Breast epithelium (tissue), 4 donors: ENCODE measurements around the gene SOD2. TPM values are rescaled to one million over a fixed set of nuclear protein-coding genes. Genes with fewer than 3 reads are reported as not detected.
A peak's percentile ranks its signal among the peaks of the same experiment; 100 is the strongest.

ENCODE experiments used
- DNase-seq, 2 donors: peaks; one replicate each; pipeline ENCODE4 v3.0.0-alpha.2; 2019; ENCODE audit warnings: low spot score in 2 of 2
- H3K27ac ChIP-seq, 2 donors: fragments of 200-600 bp; sonication (generic) in 1 of 2; one replicate each; pipeline ENCODE4 v1.5.1; 2016 to 2019; ENCODE audit warnings: mild to moderate bottlenecking in 1 of 2
- H3K27me3 ChIP-seq, 2 donors: fragments of 200-600 bp; sonication (generic) in 1 of 2; one replicate each; pipeline versions ENCODE4 v1.5.1 to v1.6.0; 2017 to 2019; ENCODE audit warnings: control low read depth in 1 of 2, mild to moderate bottlenecking in 1 of 2
- H3K36me3 ChIP-seq: fragments of 200-600 bp; one replicate; pipeline ENCODE4 v1.5.1; 2019
- H3K4me1 ChIP-seq, 2 donors: fragments of 200-600 bp; sonication (generic); one replicate each; pipeline ENCODE4 v1.5.1; 2016 to 2019; ENCODE audit warnings: control low read depth in 1 of 2
- H3K4me3 ChIP-seq, 3 donors: fragments of 200-600 bp; sonication (generic); 1 replicate in 2 of 3; 2 replicates in 1 of 3; pipeline ENCODE4 v1.5.1; 2016 to 2019; ENCODE audit warnings: mild to moderate bottlenecking in 3 of 3, moderate library complexity in 2 of 3
- H3K9me3 ChIP-seq, 2 donors: fragments of 200-600 bp; sonication (generic) in 1 of 2; one replicate each; pipeline ENCODE4 v1.5.1; 2016 to 2019; ENCODE audit warnings: control low read depth in 1 of 2
- CTCF ChIP-seq, 3 donors: fragments of 450-650 bp; IDR thresholded peaks; one replicate each; pipeline ENCODE4 v1.5.1; 2016 to 2017; ENCODE audit warnings: antibody characterized with exemption in 3 of 3, mild to moderate bottlenecking in 3 of 3, moderate library complexity in 3 of 3
- POLR2A ChIP-seq: fragments of 450-650 bp; IDR thresholded peaks from one replicate; pipeline ENCODE4 v1.6.1; 2016; ENCODE audit warnings: antibody characterized with exemption, mild to moderate bottlenecking, moderate library complexity
- POLR2AphosphoS5 ChIP-seq, 3 donors: sonication (generic); formaldehyde crosslinking; IDR thresholded peaks; one replicate each; pipeline ENCODE4 v1.6.1; 2017; ENCODE audit warnings: antibody characterized with exemption in 3 of 3
- intact Hi-C: fragments of 100-400 bp; cut with DNase I; formaldehyde crosslinking; loops from one replicate; pipeline ENCODE4 v1.15.1; 2023; ENCODE audit warnings: low total_unique reads
- total RNA-seq, 3 donors: library from RNA; depleted of rRNA; stranded (reverse); fragments of >200 nt; gene quantifications; one replicate each; pipeline ENCODE4 v1.1.0, GENCODE V29; 2016

SOD2 gene
- total RNA-seq, 3 donors from 2014 or later: 999 to 1,273 (median 1,163) TPM

- Histone ChIP-seq H3K36me3 (no peaks in the 10 kb centered on the region), H3K9me3 (no peaks in the 10 kb centered on the region), H3K27me3 (no peaks in the 10 kb centered on the region), H3K27ac (no peak overlapping the region), H3K4me3 (peak overlapping the region in 2 of 3 donors; percentile 88 to 93), H3K4me1 (peaks cover 0 to 4% of the 10 kb centered on the region in 2 donors)
- no peak for TF ChIP-seq POLR2A
- TF ChIP-seq POLR2AphosphoS5 (IDR thresholded peaks at IDR 0.05): no peak
- no peak for TF ChIP-seq CTCF (IDR thresholded peaks at IDR 0.05)
- intact Hi-C loops: no loop called here
- no peak for DNase-seq
Measured at GRCh38 chr6:159730332-159730676, 37.3 kb upstream of the SOD2 start.

- intact Hi-C loops: no loop called here
- H3K4me3 ChIP-seq: peak overlapping the region; percentile 88 to 96 (median 93)
- H3K27me3 ChIP-seq: no peaks in the 10 kb centered on the region
- H3K9me3 ChIP-seq: no peaks in the 10 kb centered on the region
- no peak for DNase-seq
- H3K4me1 ChIP-seq: peaks cover 0 to 4% of the 10 kb centered on the region in 2 donors
- TF ChIP-seq POLR2A (no peak), POLR2AphosphoS5 (IDR thresholded peaks at IDR 0.05) (no peak), CTCF (IDR thresholded peaks at IDR 0.05) (no peak)
- H3K27ac ChIP-seq: peak overlapping the region; percentile 19 to 54
- no peaks in the 10 kb centered on the region for H3K36me3 ChIP-seq
Measured at GRCh38 chr6:159729598-159730331, 36.7 kb upstream of the SOD2 start.

- Histone ChIP-seq H3K36me3 (no peaks in the 10 kb centered on the region), H3K27me3 (no peaks in the 10 kb centered on the region), H3K4me1 (peaks cover 0 to 4% of the 10 kb centered on the region in 2 donors), H3K9me3 (no peaks in the 10 kb centered on the region), H3K27ac (peak overlapping the region; percentile 41 to 100), H3K4me3 (peak overlapping the region; percentile 88 to 96 (median 93))
- intact Hi-C loops: no loop called here
- TF ChIP-seq POLR2AphosphoS5 (IDR thresholded peaks at IDR 0.05) (no peak), POLR2A (no peak), CTCF (IDR thresholded peaks at IDR 0.05) (no peak)
- no peak for DNase-seq
Measured at GRCh38 chr6:159728531-159728964, 35.5 kb upstream of the SOD2 start.

DNA sequence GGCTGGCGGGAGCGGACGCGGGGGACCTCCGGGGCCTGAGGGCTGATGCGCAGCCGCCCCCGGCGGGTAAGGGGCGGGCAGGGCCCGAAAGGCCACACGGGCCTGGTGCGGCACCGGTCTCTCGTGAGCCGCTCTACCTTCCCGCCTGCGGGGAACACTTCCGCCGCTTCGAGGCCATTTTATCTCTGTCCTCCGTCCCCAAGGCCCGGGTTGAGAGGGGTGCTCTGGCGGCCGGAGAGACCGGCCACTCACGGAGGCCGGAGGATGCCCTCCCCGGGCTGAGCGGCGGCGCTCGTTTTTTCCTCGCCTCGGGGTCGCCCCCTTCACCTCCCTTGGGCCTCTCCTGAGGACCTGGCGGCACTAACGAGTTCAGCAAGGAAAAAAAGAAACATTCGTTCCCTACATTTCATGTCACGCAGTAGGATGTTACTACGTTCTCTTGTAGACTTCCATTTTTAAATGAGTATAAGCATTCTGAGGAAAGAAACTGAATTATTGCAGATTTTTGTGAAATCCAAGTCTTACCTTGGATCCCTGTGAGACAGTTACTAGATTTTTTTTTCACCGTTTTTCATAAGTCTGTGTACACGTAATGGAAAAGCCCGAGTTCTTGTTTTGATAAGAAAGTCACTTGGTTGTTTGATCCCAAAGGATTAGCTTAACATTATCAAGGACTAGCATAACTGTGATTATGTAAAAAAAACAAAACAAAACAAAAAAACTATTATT is 34.8 kb upstream of the SOD2 start:
- peak overlapping the region; percentile 100 for H3K27ac ChIP-seq
- TF ChIP-seq POLR2AphosphoS5 (IDR thresholded peaks at IDR 0.05) (peak; percentile 7 to 61 (median 47)), CTCF (IDR thresholded peaks at IDR 0.05) (peak in 1 of 3 donors; percentile 8), POLR2A (no peak)
- H3K27me3 ChIP-seq: no peaks in the 10 kb centered on the region
- DNase-seq: peak; percentile 24 to 54
- H3K9me3 ChIP-seq: no peaks in the 10 kb centered on the region
- peak overlapping the region; percentile 88 to 96 (median 93) for H3K4me3 ChIP-seq
- H3K4me1 ChIP-seq: peaks cover 0 to 4% of the 10 kb centered on the region in 2 donors
- H3K36me3 ChIP-seq: no peaks in the 10 kb centered on the region
- intact Hi-C loops: loop anchor here (2.0 kb wide), 2 partner anchors 35 to 61 kb away; partner anchors contain the start of genes SOD2 and TCP1
